T-helper 17 cell (primary cell): ENCODE data around the gene IL17A. TPM values are rescaled to one million over a fixed set of nuclear protein-coding genes. Genes with fewer than 3 reads are reported as not detected.
A peak's percentile ranks its signal among the peaks of the same experiment; 100 is the strongest.
"Not testable (repeated sequence)": the region's sequence is repeated elsewhere in the genome, so short reads cannot be mapped to it uniquely, and the experiment has no call there.

Experiments
- ATAC-seq: fragments of 150-1000 bp; cut with Tn5 transposase; 2 replicates; pipeline ENCODE4 v1.10.0; 2021; ENCODE audit warnings: mild to moderate bottlenecking, moderate library complexity
- DNase-seq, 3 donors: peaks; one replicate each; pipeline versions ENCODE4 v3.0.0 to v3.0.0-alpha.2; 2020 to 2021
- H3K9me3 ChIP-seq: one replicate; pipeline ENCODE4 v1.7.0; 2013; ENCODE audit warnings: low read length, mild to moderate bottlenecking; ENCODE audit not compliant: control insufficient read depth, poor library complexity, severe bottlenecking
- H3K27ac Mint-ChIP-seq: one replicate; pipeline ENCODE4 v1.8.0; 2022; ENCODE audit warnings: mild to moderate bottlenecking, moderate library complexity, mixed read lengths
- H3K27me3 Mint-ChIP-seq: one replicate; pipeline ENCODE4 v1.8.0; 2022; ENCODE audit warnings: mixed read lengths
- H3K36me3 Mint-ChIP-seq: one replicate; pipeline ENCODE4 v1.8.0; 2022; ENCODE audit warnings: low read depth, mixed read lengths
- H3K4me1 Mint-ChIP-seq: one replicate; pipeline ENCODE4 v1.8.0; 2022; ENCODE audit warnings: mild to moderate bottlenecking, mixed read lengths
- H3K4me3 Mint-ChIP-seq: one replicate; pipeline ENCODE4 v1.8.0; 2022; ENCODE audit warnings: mild to moderate bottlenecking, moderate library complexity, mixed read lengths
- total RNA-seq, 4 donors: library from RNA in 2 of 4; stranded (reverse) in 2 of 4; gene quantifications; one replicate each; pipeline ENCODE4 v1.2.3 and lab custom pipeline; 2022 to 2026

IL17A gene
- total RNA-seq, 2 donors from 2014 or later = 0.50 to 0.68 TPM

DNA sequence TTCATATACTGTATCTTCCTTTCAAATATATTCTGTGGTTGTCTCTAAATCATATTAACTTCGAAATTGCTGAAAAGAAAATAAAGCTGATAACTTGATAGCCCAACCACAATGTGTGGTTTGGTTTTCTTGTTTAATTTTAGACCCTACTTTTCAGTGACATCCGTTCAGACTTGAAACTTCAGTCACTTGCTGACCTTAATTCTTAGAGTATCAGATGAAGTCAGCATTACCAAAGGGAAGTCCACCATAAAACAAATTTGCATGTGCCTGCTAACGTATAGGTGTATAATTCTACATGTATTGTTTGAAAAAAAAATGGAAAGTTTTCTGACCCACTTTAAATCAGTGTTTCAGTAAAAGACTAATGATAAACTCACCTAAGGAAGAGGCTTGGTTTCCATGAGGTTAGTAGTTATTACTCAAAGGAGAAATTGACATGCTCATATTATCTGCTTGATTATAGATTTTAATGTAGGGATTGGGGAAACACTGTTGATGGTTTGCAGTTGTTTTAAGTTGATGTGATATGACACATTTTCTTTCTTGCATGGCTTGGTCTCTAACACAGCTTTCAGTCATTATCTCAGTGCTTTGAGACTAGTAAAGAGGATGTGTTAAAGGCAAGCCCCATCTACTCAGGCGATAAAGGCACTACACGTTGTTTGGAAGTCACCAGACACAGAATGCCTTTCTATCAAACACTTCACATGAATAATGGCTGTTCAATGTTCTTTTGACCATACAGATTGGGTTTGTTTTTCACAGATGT lies 5.2 kb upstream of the IL17A start:
- H3K9me3 ChIP-seq = no peaks in the 10 kb centered on the region
- Mint-ChIP-seq H3K27ac (no peak overlapping the region), H3K27me3 (peaks cover 2% of the 10 kb centered on the region), H3K4me3 (peak overlapping the region; percentile 3), H3K4me1 (peaks cover 19% of the 10 kb centered on the region), H3K36me3 (no peaks in the 10 kb centered on the region)
- ATAC-seq (peak; percentile 32), DNase-seq (no peak)

- Mint-ChIP-seq H3K27me3 (peaks cover 13% of the 10 kb centered on the region), H3K36me3 (no peaks in the 10 kb centered on the region), H3K4me1 (peaks cover 25% of the 10 kb centered on the region), H3K27ac (no peak overlapping the region), H3K4me3 (no peak overlapping the region)
- DNase-seq (no peak), ATAC-seq (no peak)
- H3K9me3 ChIP-seq = no peaks in the 10 kb centered on the region
Observed at GRCh38 chr6:52183131-52183713, 3.0 kb upstream of the IL17A start.

DNA sequence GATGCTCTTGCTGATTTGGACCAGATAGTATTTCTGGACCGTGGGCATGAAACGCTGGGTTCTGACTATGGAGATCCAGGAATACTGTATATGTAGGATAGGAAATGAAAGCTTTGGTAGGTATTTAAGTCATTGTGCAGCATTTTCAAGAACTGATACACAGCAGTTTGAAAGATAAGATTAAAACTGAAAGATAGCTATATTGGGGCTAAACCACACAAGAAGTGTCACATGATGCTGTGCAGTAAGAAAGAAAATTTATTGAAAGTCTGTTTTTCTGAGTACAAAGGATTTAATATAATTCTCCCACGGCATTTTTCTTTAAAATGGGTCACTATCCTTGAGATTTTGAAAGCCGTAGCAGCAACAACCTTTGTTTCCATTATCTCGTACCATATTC lies 305 bp downstream of the IL17A start:
- peak overlapping the region; percentile 76 for H3K4me3 Mint-ChIP-seq
- no peaks in the 10 kb centered on the region for H3K9me3 ChIP-seq
- peaks cover 17% of the 10 kb centered on the region for H3K4me1 Mint-ChIP-seq
- no peak overlapping the region for H3K27ac Mint-ChIP-seq
- ATAC-seq (peak; percentile 33), DNase-seq (no peak)
- no peaks in the 10 kb centered on the region for H3K36me3 Mint-ChIP-seq
- peaks cover 23% of the 10 kb centered on the region for H3K27me3 Mint-ChIP-seq

DNA sequence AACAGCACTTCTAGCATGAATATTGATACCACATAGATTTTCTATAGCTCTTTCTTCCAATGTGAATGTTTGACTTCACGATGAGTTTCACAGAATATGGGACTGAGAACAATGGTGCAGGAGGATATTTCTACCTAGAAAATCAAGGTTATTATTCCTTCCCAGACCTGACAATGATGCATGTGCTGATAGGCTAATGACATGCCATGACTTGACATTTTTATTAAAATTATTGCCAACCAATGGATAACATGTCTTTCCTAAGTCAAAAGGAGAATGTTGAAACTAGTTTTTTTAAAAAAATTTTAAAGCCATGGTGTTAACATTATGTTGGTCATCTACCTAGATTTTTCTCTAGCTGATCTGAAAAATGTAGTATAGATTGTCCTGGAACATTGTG lies 923 bp downstream of the IL17A start:
- ATAC-seq (no peak), DNase-seq (no peak)
- peaks cover 17% of the 10 kb centered on the region for H3K4me1 Mint-ChIP-seq
- no peak overlapping the region for H3K27ac Mint-ChIP-seq
- H3K36me3 Mint-ChIP-seq = no peaks in the 10 kb centered on the region
- no peaks in the 10 kb centered on the region for H3K9me3 ChIP-seq
- H3K27me3 Mint-ChIP-seq = peaks cover 28% of the 10 kb centered on the region
- H3K4me3 Mint-ChIP-seq = no peak overlapping the region

DNA sequence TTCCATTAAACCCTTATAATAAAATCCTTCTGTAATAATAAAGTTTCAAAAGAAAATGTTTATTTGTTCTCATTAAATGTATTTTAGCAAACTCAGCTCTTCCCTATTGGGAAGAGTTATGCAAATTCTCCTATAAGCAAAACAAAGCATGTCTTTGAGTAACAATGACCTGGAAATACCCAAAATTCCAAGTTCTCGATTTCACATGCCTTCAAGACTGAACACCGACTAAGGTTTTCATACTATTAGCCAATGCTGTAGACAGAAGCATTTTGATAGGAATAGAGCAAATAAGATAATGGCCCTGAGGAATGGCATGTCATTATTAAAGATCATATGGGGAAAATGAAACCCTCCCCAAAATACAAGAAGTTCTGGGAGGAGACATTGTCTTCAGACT lies 3.8 kb downstream of the IL17A start:
- no peak for ATAC-seq
- Mint-ChIP-seq H3K27me3 (peaks cover 30% of the 10 kb centered on the region), H3K4me3 (no peak overlapping the region), H3K4me1 (peaks cover 15% of the 10 kb centered on the region), H3K36me3 (no peaks in the 10 kb centered on the region), H3K27ac (peak overlapping the region; percentile 41)
- DNase-seq = no peak
- no peaks in the 10 kb centered on the region for H3K9me3 ChIP-seq

DNA sequence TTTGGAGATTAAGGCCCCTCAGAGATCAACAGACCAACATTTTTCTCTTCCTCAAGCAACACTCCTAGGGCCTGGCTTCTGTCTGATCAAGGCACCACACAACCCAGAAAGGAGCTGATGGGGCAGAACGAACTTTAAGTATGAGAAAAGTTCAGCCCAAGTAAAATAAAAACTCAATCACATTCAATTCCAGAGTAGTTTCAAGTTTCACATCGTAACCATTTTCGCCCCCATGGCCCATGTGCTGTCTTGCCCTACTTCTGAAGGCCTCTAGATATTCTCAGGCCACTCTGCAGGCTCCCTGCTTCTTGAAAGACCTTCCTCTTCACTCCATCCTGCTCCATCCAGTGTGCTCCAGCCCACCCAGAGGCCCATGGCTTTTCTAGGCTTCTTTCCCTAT lies 4.2 kb downstream of the IL17A start:
- ATAC-seq = no peak
- H3K4me3 Mint-ChIP-seq = no peak overlapping the region
- H3K4me1 Mint-ChIP-seq = peaks cover 15% of the 10 kb centered on the region
- no peaks in the 10 kb centered on the region for H3K36me3 Mint-ChIP-seq
- DNase-seq = no peak
- no peaks in the 10 kb centered on the region for H3K9me3 ChIP-seq
- peaks cover 30% of the 10 kb centered on the region for H3K27me3 Mint-ChIP-seq
- peak overlapping the region; percentile 41 for H3K27ac Mint-ChIP-seq

DNA sequence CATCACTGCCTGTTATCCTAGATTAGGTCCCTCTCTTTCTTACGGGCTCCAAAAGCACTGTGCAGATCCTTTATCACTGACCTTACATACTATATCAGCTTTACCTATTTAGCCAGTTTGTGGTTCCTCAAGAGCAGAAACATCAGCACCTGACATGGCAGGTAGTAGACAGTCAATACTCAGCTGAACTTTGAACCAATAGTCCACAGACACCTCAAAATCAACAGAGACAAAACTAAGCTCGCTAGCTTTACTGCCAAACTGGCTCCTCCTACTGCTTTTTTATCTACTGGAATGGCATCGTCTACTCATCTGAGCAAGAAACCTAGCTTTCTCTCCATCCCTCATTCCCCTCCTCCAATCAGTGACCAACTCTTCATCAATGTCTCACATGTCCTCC lies 5.6 kb downstream of the IL17A start:
- H3K4me1 Mint-ChIP-seq = peaks cover 9% of the 10 kb centered on the region
- peaks cover 24% of the 10 kb centered on the region for H3K27me3 Mint-ChIP-seq
- no peak for ATAC-seq
- no peak overlapping the region for H3K27ac Mint-ChIP-seq
- DNase-seq = no peak
- no peaks in the 10 kb centered on the region for H3K9me3 ChIP-seq
- no peaks in the 10 kb centered on the region for H3K36me3 Mint-ChIP-seq
- no peak overlapping the region for H3K4me3 Mint-ChIP-seq

DNA sequence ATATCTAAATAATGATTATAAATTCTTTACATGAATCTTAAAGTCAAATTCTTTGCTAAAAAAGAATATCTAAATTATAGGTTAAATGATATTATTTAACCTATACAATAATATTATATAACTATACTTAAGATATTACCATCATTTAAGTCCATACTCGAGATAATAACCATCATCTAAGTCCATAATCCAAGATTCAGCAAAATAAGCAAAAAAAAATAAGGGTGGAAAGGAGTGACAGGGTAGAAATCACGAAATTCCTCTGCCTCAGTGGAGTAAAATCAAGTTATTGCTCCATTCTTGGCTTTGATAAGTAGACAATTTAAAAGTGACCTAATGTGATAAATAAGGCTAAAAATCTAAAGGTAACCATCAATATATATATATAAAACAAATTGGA lies 9.7 kb downstream of the IL17A start:
- ATAC-seq (no peak), DNase-seq (no peak)
- peaks cover 7% of the 10 kb centered on the region for H3K27me3 Mint-ChIP-seq
- H3K4me3 Mint-ChIP-seq = no peak overlapping the region
- H3K36me3 Mint-ChIP-seq = no peaks in the 10 kb centered on the region
- H3K27ac Mint-ChIP-seq = no peak overlapping the region
- H3K4me1 Mint-ChIP-seq = no peaks in the 10 kb centered on the region
- H3K9me3 ChIP-seq = no peaks in the 10 kb centered on the region

DNA sequence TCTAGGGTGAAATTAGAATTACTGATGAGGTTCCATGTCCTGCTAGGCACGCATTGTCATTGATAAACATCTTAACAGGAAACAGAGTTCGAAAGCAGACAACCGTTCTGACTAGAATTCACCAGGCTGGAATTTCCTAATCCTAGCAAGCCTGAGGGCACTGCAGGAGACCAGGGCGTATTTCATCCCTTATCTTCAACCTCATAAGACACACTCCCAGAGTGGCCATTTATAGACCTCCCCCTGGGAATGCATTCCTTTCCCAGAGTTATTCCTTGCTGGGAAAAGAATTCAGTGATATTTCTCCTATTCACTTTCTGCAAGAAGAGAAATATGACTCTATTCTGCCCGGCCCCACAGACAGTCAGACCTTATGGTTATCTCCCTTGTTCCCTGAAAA lies 13.9 kb downstream of the IL17A start:
- not testable (repeated sequence) for H3K4me1 Mint-ChIP-seq, DNase-seq, H3K9me3 ChIP-seq, ATAC-seq, H3K4me3 Mint-ChIP-seq, H3K36me3 Mint-ChIP-seq, H3K27ac Mint-ChIP-seq, H3K27me3 Mint-ChIP-seq

DNA sequence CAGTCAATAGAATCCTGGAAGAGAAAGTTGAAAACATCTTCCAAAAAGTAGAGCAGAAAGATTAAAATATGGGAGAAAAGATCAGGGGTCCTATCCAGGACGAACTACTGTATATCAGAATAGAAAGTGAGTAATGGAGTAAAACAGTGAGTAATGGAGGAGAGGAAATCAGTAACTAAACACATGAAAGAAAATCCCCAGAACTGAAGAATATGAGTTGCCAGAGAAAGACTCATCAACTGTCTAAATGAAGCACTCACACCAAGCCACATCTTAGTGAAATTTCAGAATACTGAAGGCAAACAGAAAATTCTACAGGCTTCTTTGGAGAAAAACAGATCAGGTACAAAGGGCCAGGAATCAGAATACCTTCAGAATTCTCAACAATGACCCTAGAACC lies 14.9 kb downstream of the IL17A start:
- no peak overlapping the region for H3K4me3 Mint-ChIP-seq
- no peaks in the 10 kb centered on the region for H3K4me1 Mint-ChIP-seq
- H3K27ac Mint-ChIP-seq = no peak overlapping the region
- peaks cover 2% of the 10 kb centered on the region for H3K36me3 Mint-ChIP-seq
- H3K9me3 ChIP-seq = peaks cover 4% of the 10 kb centered on the region
- no peak for DNase-seq
- no peaks in the 10 kb centered on the region for H3K27me3 Mint-ChIP-seq
- ATAC-seq = no peak

- no peak for ATAC-seq
- Mint-ChIP-seq H3K36me3 (peaks cover 2% of the 10 kb centered on the region), H3K27me3 (no peaks in the 10 kb centered on the region), H3K27ac (no peak overlapping the region), H3K4me3 (no peak overlapping the region), H3K4me1 (no peaks in the 10 kb centered on the region)
- peaks cover 4% of the 10 kb centered on the region for H3K9me3 ChIP-seq
- DNase-seq = no peak
Observed at GRCh38 chr6:52201493-52201892, 15.3 kb downstream of the IL17A start.

- Mint-ChIP-seq H3K27ac (no peak overlapping the region), H3K4me3 (no peak overlapping the region), H3K4me1 (peaks cover 2% of the 10 kb centered on the region), H3K36me3 (peaks cover 2% of the 10 kb centered on the region), H3K27me3 (peaks cover 17% of the 10 kb centered on the region)
- ATAC-seq = no peak
- no peaks in the 10 kb centered on the region for H3K9me3 ChIP-seq
- DNase-seq = no peak
Observed at GRCh38 chr6:52207066-52207465, 20.9 kb downstream of the IL17A start.

DNA sequence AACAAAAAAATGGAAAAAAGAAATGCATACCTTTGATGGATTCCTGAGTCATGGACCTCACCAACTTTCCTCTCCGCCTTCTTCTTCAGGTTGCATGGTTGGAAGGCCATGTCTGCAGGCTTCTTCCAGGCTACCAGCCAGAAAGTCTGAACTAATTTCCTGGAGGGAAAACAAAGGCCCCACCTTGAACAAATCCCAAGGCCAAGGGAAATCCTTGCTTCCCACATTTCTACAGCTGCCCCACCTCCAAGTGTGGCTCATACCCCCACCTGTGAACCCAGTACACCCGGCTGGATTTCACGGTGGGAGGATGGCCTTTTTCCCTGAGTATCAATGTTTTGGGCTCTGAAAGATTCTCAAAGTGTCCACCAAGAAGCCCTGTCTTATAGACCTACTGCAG lies 22.4 kb downstream of the IL17A start:
- Mint-ChIP-seq H3K27ac (no peak overlapping the region), H3K4me3 (no peak overlapping the region), H3K4me1 (peaks cover 13% of the 10 kb centered on the region), H3K36me3 (no peaks in the 10 kb centered on the region), H3K27me3 (peaks cover 20% of the 10 kb centered on the region)
- no peak for DNase-seq
- ATAC-seq = no peak
- no peaks in the 10 kb centered on the region for H3K9me3 ChIP-seq

DNA sequence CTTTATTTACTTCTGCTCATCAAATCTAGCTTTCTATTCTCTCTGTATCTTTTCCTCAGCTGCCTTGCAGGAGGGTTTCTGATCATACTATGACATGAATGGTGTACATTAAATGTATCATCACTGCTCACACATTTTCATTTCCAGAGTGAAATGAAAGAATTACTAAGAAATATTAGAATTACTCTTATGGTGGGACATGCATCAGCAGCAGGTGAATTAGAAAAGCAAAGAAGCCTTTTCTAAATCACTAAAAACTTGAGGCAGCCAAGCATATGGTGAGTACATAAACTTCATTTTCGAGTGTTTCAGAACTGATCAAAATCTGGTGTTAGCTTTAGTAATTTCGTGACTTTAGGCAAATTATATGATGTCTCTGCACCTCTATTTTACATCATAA lies 23.6 kb downstream of the IL17A start:
- no peaks in the 10 kb centered on the region for H3K9me3 ChIP-seq
- Mint-ChIP-seq H3K36me3 (no peaks in the 10 kb centered on the region), H3K27ac (no peak overlapping the region), H3K27me3 (peaks cover 20% of the 10 kb centered on the region), H3K4me3 (no peak overlapping the region), H3K4me1 (peaks cover 13% of the 10 kb centered on the region)
- no peak for ATAC-seq
- DNase-seq = no peak
